Central memory CD8-positive, alpha-beta T cell (primary cell): ENCODE results near the gene DACT3.

Experiments
- ATAC-seq: fragments of 150-1000 bp; cut with Tn5 transposase; replicated peaks from 2 replicates; pipeline ENCODE4 v1.10.0; 2022; ENCODE audit warnings: mild to moderate bottlenecking, moderate FRiP score, moderate number of reproducible peaks; ENCODE audit not compliant: poor library complexity, severe bottlenecking; ENCODE audit errors: extremely low read depth
- DNase-seq, 2 donors: peaks; one replicate each; pipeline ENCODE4 v3.0.0; 2021; ENCODE audit warnings: low spot score in 2 of 2
- H3K27ac Mint-ChIP-seq: one replicate; pipeline ENCODE4 v1.8.0; 2022; ENCODE audit warnings: low read depth, mild to moderate bottlenecking, moderate library complexity, mixed read lengths
- H3K27me3 Mint-ChIP-seq: one replicate; pipeline ENCODE4 v1.8.0; 2022; ENCODE audit warnings: mixed read lengths
- H3K36me3 Mint-ChIP-seq: one replicate; pipeline ENCODE4 v1.8.0; 2022; ENCODE audit warnings: mild to moderate bottlenecking, moderate library complexity, mixed read lengths; ENCODE audit not compliant: insufficient read depth
- H3K4me1 Mint-ChIP-seq: one replicate; pipeline ENCODE4 v1.8.0; 2022; ENCODE audit warnings: mixed read lengths
- H3K4me3 Mint-ChIP-seq: one replicate; pipeline ENCODE4 v1.8.0; 2022; ENCODE audit warnings: mild to moderate bottlenecking, moderate library complexity, mixed read lengths
- H3K9me3 Mint-ChIP-seq: one replicate; pipeline ENCODE4 v1.8.0; 2022; ENCODE audit warnings: mixed read lengths

The DACT3 gene

DNA sequence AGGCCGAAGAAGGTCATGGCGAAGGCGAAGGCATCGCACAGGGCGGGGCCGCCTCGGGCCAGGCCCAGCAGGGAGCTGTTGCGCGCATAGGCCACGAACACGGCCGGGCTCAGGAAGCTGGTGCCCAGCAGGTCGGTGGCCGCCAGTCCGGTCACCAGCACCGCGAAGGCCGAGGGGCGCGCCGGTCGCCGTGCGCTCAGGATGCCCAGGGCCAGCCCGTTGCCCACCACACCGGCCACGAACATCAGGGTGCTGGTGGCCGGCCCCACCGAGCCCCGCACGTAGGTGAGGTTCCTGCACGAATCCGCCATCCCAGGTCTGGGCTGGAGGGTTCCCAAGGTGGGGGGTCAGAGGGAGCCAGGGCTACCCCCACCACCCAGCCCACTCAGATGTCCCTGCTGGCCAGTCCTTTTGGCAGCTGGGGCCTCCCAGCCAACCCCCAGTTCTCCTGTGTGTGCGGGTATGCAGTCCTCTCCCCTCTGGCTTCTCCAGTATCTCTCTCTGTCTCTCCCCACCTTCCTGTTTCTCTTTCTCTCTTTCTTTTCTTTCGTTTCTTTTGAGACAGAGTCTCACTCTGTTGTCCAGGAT lies 37.0 kb downstream of the DACT3 start:
- H3K27ac Mint-ChIP-seq, result no peak overlapping the region
- no peaks in the 10 kb centered on the region for H3K9me3 Mint-ChIP-seq
- H3K4me1 Mint-ChIP-seq, result no peaks in the 10 kb centered on the region
- peaks cover 29% of the 10 kb centered on the region for H3K27me3 Mint-ChIP-seq
- no peak overlapping the region for H3K4me3 Mint-ChIP-seq
- DNase-seq (no peak), ATAC-seq (no peak)
- peaks cover 5% of the 10 kb centered on the region for H3K36me3 Mint-ChIP-seq

DNA sequence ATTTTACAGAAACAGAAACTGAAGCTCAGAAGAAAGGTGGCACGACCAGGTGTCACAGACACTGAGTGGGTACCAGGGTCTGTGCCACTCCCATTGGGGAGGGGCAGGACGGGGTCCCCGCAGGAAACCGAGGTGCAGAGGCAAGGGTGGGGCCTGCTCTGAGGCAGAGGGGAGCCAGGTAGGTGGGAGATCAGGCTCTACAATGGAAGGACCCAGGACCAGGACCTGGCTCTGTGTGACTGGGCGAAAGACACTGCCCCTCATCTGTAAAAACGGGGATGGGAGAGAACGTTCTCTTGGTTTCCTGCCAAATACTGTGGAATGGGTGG lies 38.9 kb downstream of the DACT3 start:
- peaks cover 30% of the 10 kb centered on the region for H3K27me3 Mint-ChIP-seq
- H3K4me3 Mint-ChIP-seq, result no peak overlapping the region
- no peak for DNase-seq
- H3K9me3 Mint-ChIP-seq, result no peaks in the 10 kb centered on the region
- no peaks in the 10 kb centered on the region for H3K4me1 Mint-ChIP-seq
- H3K27ac Mint-ChIP-seq, result peak overlapping the region; percentile 13
- ATAC-seq, result no peak
- peaks cover 3% of the 10 kb centered on the region for H3K36me3 Mint-ChIP-seq

DNA sequence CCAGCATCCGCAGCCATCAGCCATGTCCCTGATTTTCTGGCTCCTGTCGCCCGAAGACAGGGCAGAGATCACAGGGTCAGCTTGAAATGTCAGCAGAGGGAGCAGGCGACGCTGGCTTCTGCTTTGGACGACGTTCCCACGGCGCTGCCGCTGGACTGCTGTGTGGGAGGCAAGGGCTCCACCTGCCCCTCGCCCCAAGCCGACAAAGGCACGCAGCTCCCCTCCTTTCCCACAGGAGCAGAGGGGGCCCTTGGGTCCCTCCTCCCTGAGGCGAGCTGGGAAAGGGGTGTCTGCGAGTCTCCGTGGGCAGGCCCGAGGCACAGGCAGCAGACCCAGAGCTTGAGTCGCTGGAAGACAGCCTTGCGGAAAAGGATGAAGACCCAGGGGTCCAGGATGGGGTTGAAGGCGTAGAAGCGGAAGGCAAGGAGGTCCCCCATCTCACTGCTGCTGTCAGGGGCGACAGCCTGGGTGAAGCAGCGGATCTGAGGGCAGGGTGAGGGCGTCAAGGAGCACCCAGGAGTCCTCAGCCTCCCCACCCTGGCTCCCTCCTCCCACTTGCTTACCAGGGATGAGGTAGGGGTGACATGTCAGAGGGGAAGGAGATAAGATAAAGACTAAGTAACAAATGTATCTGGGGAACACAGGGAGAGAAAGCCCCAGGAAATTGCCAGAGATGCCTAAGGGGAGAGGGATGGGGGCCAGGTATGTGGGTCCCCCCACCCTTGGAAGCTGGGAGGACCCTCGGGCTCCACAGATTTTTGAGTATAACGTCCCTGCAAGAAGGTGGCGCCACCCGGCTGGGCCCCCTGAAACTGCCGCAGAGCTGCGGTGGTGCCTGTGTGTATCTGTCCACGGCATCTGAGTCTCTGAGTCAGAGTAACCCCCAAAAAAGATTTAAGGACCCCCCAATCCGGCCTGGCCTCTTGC lies 39.5 kb downstream of the DACT3 start:
- Mint-ChIP-seq H3K36me3 (peaks cover 5% of the 10 kb centered on the region), H3K27me3 (peaks cover 37% of the 10 kb centered on the region), H3K9me3 (no peaks in the 10 kb centered on the region), H3K4me3 (no peak overlapping the region), H3K27ac (peak overlapping the region; percentile 13), H3K4me1 (peaks cover 6% of the 10 kb centered on the region)
- DNase-seq (no peak), ATAC-seq (no peak)

DNA sequence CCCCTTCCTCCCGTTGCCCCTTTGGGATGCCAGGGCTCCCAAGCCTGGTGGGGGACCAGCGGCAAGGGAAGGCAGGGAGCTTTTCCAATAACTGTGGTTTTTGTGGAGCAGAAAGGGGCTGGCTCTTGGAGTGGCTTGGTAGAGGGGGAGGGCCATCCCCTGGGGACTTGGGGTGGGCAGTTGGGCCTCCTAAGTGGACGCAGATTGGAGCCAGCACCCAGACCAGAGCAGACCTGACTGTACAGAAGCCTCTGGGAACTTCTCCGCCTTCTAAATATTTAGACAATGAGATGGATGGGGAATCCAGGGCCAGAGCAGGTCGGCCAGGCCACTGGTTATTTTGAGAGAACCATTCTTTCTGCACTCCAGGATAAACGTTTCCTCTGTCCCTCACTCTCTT lies 40.3 kb downstream of the DACT3 start:
- Mint-ChIP-seq H3K27ac (no peak overlapping the region), H3K4me3 (no peak overlapping the region), H3K4me1 (peaks cover 6% of the 10 kb centered on the region), H3K27me3 (peaks cover 39% of the 10 kb centered on the region), H3K9me3 (no peaks in the 10 kb centered on the region), H3K36me3 (peaks cover 5% of the 10 kb centered on the region)
- DNase-seq (no peak), ATAC-seq (no peak)

DNA sequence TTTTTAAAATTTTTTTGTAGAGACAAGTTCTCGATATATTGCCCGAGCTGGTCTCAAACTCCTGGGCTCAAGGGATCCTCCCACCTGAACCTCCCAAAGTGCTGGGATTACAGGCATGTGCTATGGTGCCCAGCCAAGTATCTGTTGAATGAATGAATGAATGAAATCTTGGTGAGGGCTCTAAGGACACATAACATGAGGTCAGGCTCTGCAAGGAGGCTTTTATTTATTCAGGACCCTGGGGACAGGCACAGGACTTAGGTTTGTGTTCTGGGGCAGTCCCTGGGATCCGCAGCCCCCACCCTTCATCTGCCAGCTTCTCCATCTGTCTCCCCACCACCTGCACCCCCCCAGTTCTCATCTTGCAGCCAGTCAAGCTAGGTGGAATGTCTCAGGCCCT lies 40.7 kb downstream of the DACT3 start:
- Mint-ChIP-seq H3K27ac (no peak overlapping the region), H3K4me3 (no peak overlapping the region), H3K4me1 (peaks cover 6% of the 10 kb centered on the region), H3K9me3 (no peaks in the 10 kb centered on the region), H3K36me3 (peaks cover 5% of the 10 kb centered on the region), H3K27me3 (peaks cover 35% of the 10 kb centered on the region)
- DNase-seq (no peak), ATAC-seq (no peak)

DNA sequence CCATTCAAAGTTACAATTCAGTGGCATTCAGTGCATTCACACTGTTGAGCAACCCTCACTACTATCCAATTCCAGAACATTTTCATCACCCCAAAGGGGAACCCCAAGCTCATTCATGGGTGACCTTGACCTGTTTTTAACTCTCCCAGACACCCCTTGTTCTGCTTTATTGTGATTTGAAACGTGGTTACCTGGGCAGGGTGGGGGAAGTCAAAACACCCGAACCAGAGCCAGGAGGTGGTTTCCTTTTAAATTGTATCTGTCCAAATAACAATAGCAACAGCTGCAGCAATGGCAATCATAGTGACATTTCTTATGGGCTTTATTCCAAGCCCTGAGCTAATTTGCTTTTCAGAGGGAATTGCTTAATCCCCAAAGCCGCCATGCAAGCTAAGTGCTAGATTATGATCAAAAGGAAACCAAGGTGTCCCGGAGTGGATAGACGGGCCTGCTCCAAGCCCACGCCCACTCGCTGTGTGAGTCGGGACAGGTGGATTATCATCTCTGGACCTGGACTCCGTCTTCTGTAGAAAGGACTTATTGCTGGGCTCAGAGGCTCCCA lies 42.2 kb downstream of the DACT3 start:
- H3K27ac Mint-ChIP-seq, result no peak overlapping the region
- no peaks in the 10 kb centered on the region for H3K9me3 Mint-ChIP-seq
- H3K27me3 Mint-ChIP-seq, result peaks cover 24% of the 10 kb centered on the region
- H3K36me3 Mint-ChIP-seq, result peaks cover 5% of the 10 kb centered on the region
- DNase-seq (no peak), ATAC-seq (peak; percentile 58)
- H3K4me3 Mint-ChIP-seq, result no peak overlapping the region
- peaks cover 13% of the 10 kb centered on the region for H3K4me1 Mint-ChIP-seq

DNA sequence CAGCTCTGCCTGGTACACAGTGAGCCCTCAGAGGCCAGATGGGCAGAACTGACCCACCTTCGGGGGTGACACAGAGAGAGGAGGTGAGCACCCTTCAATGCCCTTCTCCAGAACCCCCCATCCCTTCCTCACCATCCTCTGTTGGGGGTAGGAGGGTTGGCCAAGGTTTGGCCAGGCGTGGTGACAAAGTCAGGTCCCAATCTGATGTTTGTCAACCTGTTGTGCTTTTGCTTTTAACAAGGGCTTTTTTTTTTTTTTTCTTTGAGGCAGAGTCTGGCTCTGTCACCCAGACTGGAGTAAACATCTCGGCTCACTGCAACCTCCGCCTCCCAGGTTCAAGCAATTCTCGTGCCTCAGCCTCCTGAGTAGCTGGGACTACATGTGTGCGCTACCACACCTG lies 43.4 kb downstream of the DACT3 start:
- H3K4me1 Mint-ChIP-seq, result peaks cover 16% of the 10 kb centered on the region
- peaks cover 24% of the 10 kb centered on the region for H3K27me3 Mint-ChIP-seq
- peaks cover 5% of the 10 kb centered on the region for H3K36me3 Mint-ChIP-seq
- DNase-seq (no peak), ATAC-seq (no peak)
- no peak overlapping the region for H3K4me3 Mint-ChIP-seq
- no peaks in the 10 kb centered on the region for H3K9me3 Mint-ChIP-seq
- H3K27ac Mint-ChIP-seq, result no peak overlapping the region

DNA sequence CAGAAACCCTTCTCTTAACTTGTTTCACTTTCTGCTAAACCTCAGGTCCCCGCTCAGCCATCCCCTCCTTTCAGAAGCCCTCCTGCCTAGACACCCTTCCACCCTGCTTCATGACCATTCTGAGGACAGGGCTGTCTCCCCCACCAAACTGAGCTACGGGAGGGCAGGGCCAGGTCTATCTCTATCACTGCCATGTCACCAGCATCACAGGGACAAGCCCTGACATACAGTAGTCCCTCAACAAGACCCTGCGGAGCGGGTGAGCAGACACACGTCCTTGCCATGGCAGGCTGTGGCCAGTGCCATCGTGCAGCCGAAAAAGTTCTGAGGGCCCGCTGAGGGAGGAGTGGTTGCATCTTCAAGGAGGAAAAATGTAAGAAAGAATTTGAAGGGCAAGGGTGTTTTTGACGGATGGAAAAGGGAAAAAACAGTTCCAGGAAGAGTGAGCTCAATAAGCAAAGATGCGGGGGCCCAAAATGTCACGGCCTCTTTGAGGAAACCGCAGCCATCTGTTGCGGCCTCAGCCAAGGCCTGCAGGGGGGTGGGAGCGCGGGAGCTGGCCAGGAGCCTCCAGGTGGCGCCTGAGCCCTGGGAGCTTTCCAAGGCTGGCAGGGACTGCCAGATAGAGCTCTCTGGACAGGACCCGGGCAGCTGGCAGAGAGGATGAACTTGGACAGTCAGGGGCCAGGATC lies 44.2 kb downstream of the DACT3 start:
- DNase-seq, result no peak
- H3K36me3 Mint-ChIP-seq, result peaks cover 5% of the 10 kb centered on the region
- no peaks in the 10 kb centered on the region for H3K9me3 Mint-ChIP-seq
- H3K27me3 Mint-ChIP-seq, result peaks cover 18% of the 10 kb centered on the region
- peak overlapping the region; percentile 35 for H3K4me3 Mint-ChIP-seq
- ATAC-seq, result no peak
- peak overlapping the region; percentile 49 for H3K27ac Mint-ChIP-seq
- peaks cover 24% of the 10 kb centered on the region for H3K4me1 Mint-ChIP-seq

DNA sequence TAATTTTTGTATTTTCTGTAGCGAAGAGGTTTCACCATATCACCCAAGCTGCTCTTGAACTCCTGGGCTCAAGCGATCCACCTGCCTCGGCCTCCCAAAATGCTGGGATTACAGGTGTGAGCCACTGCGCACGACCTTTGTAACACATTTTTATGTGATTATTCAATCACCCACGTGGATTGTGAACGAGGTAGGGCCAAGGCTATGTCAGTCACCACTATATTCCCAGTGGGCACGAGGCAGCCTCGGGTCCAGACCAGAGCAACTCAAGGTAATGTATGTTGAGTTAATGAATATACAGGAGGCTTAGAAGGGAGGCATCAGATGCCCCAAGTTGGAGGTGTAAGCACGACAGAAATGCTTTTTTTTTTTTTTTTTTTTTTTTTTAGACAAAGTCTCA lies 45.0 kb downstream of the DACT3 start:
- H3K4me1 Mint-ChIP-seq, result peaks cover 32% of the 10 kb centered on the region
- H3K9me3 Mint-ChIP-seq, result no peaks in the 10 kb centered on the region
- no peak overlapping the region for H3K27ac Mint-ChIP-seq
- ATAC-seq, result no peak
- H3K27me3 Mint-ChIP-seq, result peaks cover 10% of the 10 kb centered on the region
- H3K36me3 Mint-ChIP-seq, result peaks cover 11% of the 10 kb centered on the region
- no peak overlapping the region for H3K4me3 Mint-ChIP-seq
- DNase-seq, result no peak

DNA sequence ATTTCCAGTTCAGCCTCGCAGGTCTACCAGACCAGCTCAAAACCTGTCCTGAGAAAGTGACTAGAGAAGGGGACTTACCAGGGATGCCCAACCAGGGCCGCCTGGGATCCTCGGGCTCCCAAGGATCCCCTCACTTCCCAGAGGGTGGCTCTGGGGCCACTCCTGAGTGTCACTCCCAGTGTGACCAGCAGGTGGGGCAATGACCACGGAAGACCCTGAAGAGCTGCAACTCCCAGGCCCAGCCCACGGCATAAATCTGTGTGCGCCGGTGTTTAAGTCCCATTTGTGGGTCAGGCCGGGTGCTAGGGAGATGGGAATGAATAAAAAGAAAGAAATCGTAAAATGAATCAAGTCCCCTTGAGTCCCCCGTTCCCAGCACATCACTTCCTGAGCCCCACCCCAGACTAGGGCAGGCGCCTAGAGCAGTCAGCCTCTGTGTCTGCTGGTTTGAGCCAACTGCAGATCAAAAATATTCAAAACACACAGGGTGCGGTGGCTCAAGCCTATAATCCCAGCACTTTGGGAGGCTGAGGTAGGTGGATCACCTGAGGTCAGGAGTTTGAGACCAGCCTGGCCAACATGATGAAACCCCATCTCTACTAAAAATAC lies 46.8 kb downstream of the DACT3 start:
- DNase-seq (peak; percentile 64 to 74), ATAC-seq (peak; percentile 44)
- Mint-ChIP-seq H3K27me3 (peaks cover 9% of the 10 kb centered on the region), H3K36me3 (peaks cover 17% of the 10 kb centered on the region), H3K9me3 (no peaks in the 10 kb centered on the region), H3K27ac (no peak overlapping the region), H3K4me1 (peaks cover 48% of the 10 kb centered on the region), H3K4me3 (no peak overlapping the region)

DNA sequence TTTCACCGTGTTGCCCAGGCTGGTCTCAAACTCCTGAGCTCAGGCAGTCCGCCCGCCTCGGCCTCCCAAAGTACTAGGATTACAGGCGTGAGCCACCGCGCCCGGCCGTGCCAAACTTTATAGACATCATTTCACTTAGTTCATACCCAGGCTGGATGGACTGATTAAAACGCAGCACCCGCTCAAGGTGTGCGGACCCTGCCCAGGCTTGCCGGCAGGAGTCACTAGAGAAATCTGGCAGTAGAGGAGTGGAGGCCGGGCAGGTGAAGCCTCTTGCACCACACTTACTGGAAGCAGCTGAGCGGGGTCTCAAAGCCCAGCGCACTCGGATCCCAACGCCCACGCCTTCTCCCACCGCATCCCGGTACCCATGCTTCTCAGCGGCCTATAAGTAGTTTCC lies 47.5 kb downstream of the DACT3 start:
- H3K4me1 Mint-ChIP-seq, result peaks cover 51% of the 10 kb centered on the region
- ATAC-seq, result no peak
- H3K9me3 Mint-ChIP-seq, result no peaks in the 10 kb centered on the region
- H3K4me3 Mint-ChIP-seq, result no peak overlapping the region
- no peak overlapping the region for H3K27ac Mint-ChIP-seq
- DNase-seq, result no peak
- H3K27me3 Mint-ChIP-seq, result peaks cover 9% of the 10 kb centered on the region
- peaks cover 22% of the 10 kb centered on the region for H3K36me3 Mint-ChIP-seq

DNA sequence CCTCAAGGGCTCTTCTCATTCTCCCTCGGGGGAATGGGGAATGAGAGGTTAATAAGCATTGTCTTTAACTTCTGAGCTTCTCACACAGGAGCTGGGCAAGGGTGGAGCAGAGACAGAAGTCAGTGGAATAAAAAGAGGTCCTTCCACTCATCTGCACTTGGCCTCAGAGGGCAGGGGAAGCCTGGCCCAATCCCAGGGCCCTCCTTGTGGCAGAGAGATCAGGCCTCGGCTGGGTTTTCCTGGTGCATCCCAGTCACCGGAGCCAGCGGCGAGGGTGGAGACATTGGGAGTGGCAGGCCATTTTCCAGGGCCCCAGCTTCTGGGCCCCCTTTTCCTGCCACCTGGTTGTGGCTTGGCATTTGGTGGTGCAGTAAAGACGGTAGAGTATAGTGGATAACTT lies 49.2 kb downstream of the DACT3 start:
- H3K36me3 Mint-ChIP-seq, result peaks cover 27% of the 10 kb centered on the region
- no peaks in the 10 kb centered on the region for H3K9me3 Mint-ChIP-seq
- peak overlapping the region; percentile 86 for H3K27ac Mint-ChIP-seq
- H3K4me1 Mint-ChIP-seq, result peaks cover 58% of the 10 kb centered on the region
- peak overlapping the region; percentile 34 for H3K4me3 Mint-ChIP-seq
- peaks cover 5% of the 10 kb centered on the region for H3K27me3 Mint-ChIP-seq
- peak; percentile 17 for ATAC-seq
- DNase-seq, result no peak
